HepG2 (cell line): ENCODE data around the gene SCAMP3. TPM values are rescaled to one million over a fixed set of nuclear protein-coding genes. Genes with fewer than 3 reads are reported as not detected.

Experiments
- ATAC-seq: fragments of 200-7000 bp; cut with Tn5 transposase; 3 replicates; pipeline ENCODE4 v1.9.1; 2020; ENCODE audit warnings: mild to moderate bottlenecking, moderate library complexity
- BruUV-seq: library from RNA; stranded (reverse); fragments of 400-500 nt; replicated peaks from 2 replicates; lab custom pipeline; 2021; lab: Mats Ljungman, UMichigan
- CTCF ChIA-PET: fragments of 300-600 bp; formaldehyde crosslinking; extraction: SDS; loops from one replicate; lab custom pipeline; 2021; ENCODE audit warnings: low total read pairs, inconsistent platforms, low intra/inter-chr PET ratio; lab: Yijun Ruan, JAX
- POLR2A ChIA-PET: fragments of 350-600 bp; sonication (Branson Sonifier 250); formaldehyde crosslinking; loops from one replicate; lab custom pipeline; 2020; ENCODE audit warnings: antibody characterized with exemption, inconsistent platforms; lab: Yijun Ruan, JAX
- DNase-seq: peaks from one replicate; pipeline ENCODE4 v3.0.0-alpha.2; 2015; ENCODE audit warnings: low spot score
- FAIRE-seq: peaks from 3 replicates; lab custom pipeline; 2011; peaks lifted over from hg19 to GRCh38; lab: Jason Lieb, UNC
- H2AFZ ChIP-seq: one replicate; pipeline ENCODE4 v1.6.1; 2011; ENCODE audit warnings: low read length, inconsistent platforms
- H3K27ac ChIP-seq: fragments of 300-600 bp; 3 replicates; pipeline ENCODE4 v1.8.0; 2011; ENCODE audit warnings: mixed run types, mild to moderate bottlenecking, mixed read lengths, low read length, inconsistent platforms; ENCODE audit not compliant: insufficient read depth; ENCODE audit errors: extremely low read length
- H3K27me3 ChIP-seq, 2 experiments: fragments of 200-600 bp in 1 of 2; 2 replicates in 1 of 2; 3 replicates in 1 of 2; pipeline versions ENCODE4 v1.6.0 to v1.8.0; 2011; ENCODE audit warnings: low read length in 2 of 2, mild to moderate bottlenecking in 2 of 2, moderate library complexity in 2 of 2, inconsistent platforms in 1 of 2; ENCODE audit not compliant: insufficient read depth in 2 of 2, control insufficient read depth in 1 of 2
- H3K36me3 ChIP-seq, 2 experiments: fragments of 200-600 bp in 1 of 2; replicated peaks in 1 of 2; 2 replicates in 1 of 2; 3 replicates in 1 of 2; pipeline versions ENCODE4 v1.5.1 to v1.8.0; 2011; ENCODE audit warnings: low read length in 2 of 2, inconsistent platforms in 1 of 2; ENCODE audit not compliant: insufficient read depth in 2 of 2, control insufficient read depth in 1 of 2
- H3K4me1 ChIP-seq: 2 replicates; pipeline ENCODE4 v1.5.1; 2012; ENCODE audit warnings: low read length, inconsistent platforms; ENCODE audit not compliant: insufficient read depth
- H3K4me2 ChIP-seq: 2 replicates; pipeline ENCODE4 v1.6.0; 2011; ENCODE audit warnings: low read depth, low read length, inconsistent platforms
- H3K4me3 ChIP-seq, 3 experiments: fragments of 200-600 bp in 1 of 3; sonication (generic), shearing (Covaris generic) in 1 of 3; replicated peaks in 1 of 3; 2 replicates each; pipeline ENCODE4 v1.5.1; 2011 to 2016; ENCODE audit warnings: low read length in 3 of 3, inconsistent platforms in 2 of 3, low read depth in 2 of 3, mild to moderate bottlenecking in 2 of 3, control low read depth in 1 of 3, mixed read lengths in 1 of 3; ENCODE audit not compliant: insufficient read depth in 1 of 3
- H3K79me2 ChIP-seq: one replicate; pipeline ENCODE4 v1.6.1; 2011; ENCODE audit warnings: low read length, inconsistent platforms; ENCODE audit not compliant: insufficient read depth
- H3K9ac ChIP-seq: 2 replicates; pipeline ENCODE4 v1.6.0; 2011; ENCODE audit warnings: mild to moderate bottlenecking, low read depth, low read length, inconsistent platforms; ENCODE audit not compliant: insufficient read depth
- H3K9me3 ChIP-seq: 2 replicates; pipeline ENCODE4 v1.5.1; 2012; ENCODE audit warnings: mild to moderate bottlenecking, low read length
- H4K20me1 ChIP-seq: 2 replicates; pipeline ENCODE4 v1.6.0; 2011; ENCODE audit warnings: inconsistent platforms, mild to moderate bottlenecking, low read length, moderate library complexity; ENCODE audit not compliant: insufficient read depth
- FOXA3 ChIP-seq: IDR thresholded peaks from 2 replicates; pipeline ENCODE4 v1.6.1; 2016; ENCODE audit warnings: missing genetic modification reagents, missing compliant biosample characterization
- KDM3A ChIP-seq: IDR thresholded peaks from 2 replicates; pipeline ENCODE4 v1.6.1; 2018; ENCODE audit warnings: low read depth, missing compliant biosample characterization
- KDM5A ChIP-seq: fragments of 200-600 bp; sonication (generic); IDR thresholded peaks from 2 replicates; pipeline ENCODE4 v1.7.0; 2018; ENCODE audit warnings: antibody characterized with exemption, mild to moderate bottlenecking, low read length, borderline replicate concordance
- MED1 ChIP-seq: sonication (generic); formaldehyde crosslinking; IDR thresholded peaks from 2 replicates; pipeline ENCODE4 v1.4.0; 2020; ENCODE audit warnings: missing genetic modification reagents
- MED13 ChIP-seq: sonication (generic); formaldehyde crosslinking; IDR thresholded peaks from 2 replicates; pipeline ENCODE4 v1.5.0; 2020; ENCODE audit warnings: missing genetic modification reagents
- SNAI1 ChIP-seq: sonication (generic); formaldehyde crosslinking; IDR thresholded peaks from 2 replicates; pipeline ENCODE4 v1.5.0; 2020; ENCODE audit warnings: mild to moderate bottlenecking, missing genetic modification reagents, borderline replicate concordance
- TIGD3 ChIP-seq: sonication (generic); formaldehyde crosslinking; IDR thresholded peaks from 2 replicates; pipeline ENCODE4 v1.5.1; 2020; ENCODE audit warnings: mild to moderate bottlenecking, missing genetic modification reagents, borderline replicate concordance
- ZIK1 ChIP-seq: sonication (generic); formaldehyde crosslinking; IDR thresholded peaks from 2 replicates; pipeline ENCODE4 v1.5.0; 2020; ENCODE audit warnings: mild to moderate bottlenecking, low read depth, missing genetic modification reagents, borderline replicate concordance
- ZNF317 ChIP-seq: sonication (generic); formaldehyde crosslinking; IDR thresholded peaks from 2 replicates; pipeline ENCODE4 v1.5.0; 2020; ENCODE audit warnings: mild to moderate bottlenecking, missing genetic modification reagents
- ZNF335 ChIP-seq: sonication (generic); formaldehyde crosslinking; IDR thresholded peaks from 2 replicates; pipeline ENCODE4 v1.4.0; 2020; ENCODE audit warnings: missing genetic modification reagents
- ZNF574 ChIP-seq: sonication (generic); formaldehyde crosslinking; IDR thresholded peaks from 2 replicates; pipeline ENCODE4 v1.4.0; 2020; ENCODE audit warnings: missing genetic modification reagents
- ZSCAN31 ChIP-seq: sonication (generic); formaldehyde crosslinking; IDR thresholded peaks from 2 replicates; pipeline ENCODE4 v1.5.0; 2020; ENCODE audit warnings: low read depth, mild to moderate bottlenecking, missing genetic modification reagents
- WGBS: methylation state at CpG from one replicate; pipeline ENCODE4 v1.1.6; 2017; ENCODE audit warnings: low lambda C conversion rate; 5-methylcytosine and 5-hydroxymethylcytosine counted together
- in situ Hi-C: cut with HindIII; loops from 2 replicates; pipeline ENCODE4 v1.10.0; 2017; ENCODE audit warnings: low pct_unique_long_range_greater_than_20kb; ENCODE audit not compliant: extremely low pct_ligation_motif_present
- intact Hi-C: fragments of 100-400 bp; cut with micrococcal nuclease; formaldehyde crosslinking; loops from one replicate; pipeline ENCODE4 v1.10.0; 2022; ENCODE audit not compliant: unreplicated experiment
- polyA plus RNA-seq, 8 experiments: library from polyadenylated mRNA; depleted of rRNA in 3 of 8; stranded (reverse) in 7 of 8; unstranded in 1 of 8; fragments of >200 nt; fragmentation: Illumina TruSeq in 4 of 8; extraction: Trizol in 4 of 8; gene quantifications; 2 replicates each; pipeline versions ENCODE4 v1.2.1 to v1.2.3, GENCODE V29; 2011 to 2016; ENCODE audit warnings: low read depth in 4 of 8, missing spikeins in 1 of 8, mixed read lengths in 1 of 8; ENCODE audit not compliant: insufficient read depth in 1 of 8
- total RNA-seq, 5 experiments: library from RNA; depleted of rRNA; stranded (reverse); fragments of >200 nt; fragmentation: Illumina TruSeq; extraction: Trizol; gene quantifications; 2 replicates each; pipeline ENCODE4 v1.2.3, GENCODE V29; 2016; ENCODE audit warnings: low read depth in 1 of 5

SCAMP3 gene
- total and polyA plus RNA-seq, 2 of the 13 experiments (the other 11 are each of a cell fraction or from before 2014, with no cell fraction given) = 46.8 to 83.3 TPM

GRCh38 chr1:155272466-155273342 lies 10.5 kb upstream of the SCAMP3 start:
- H3K79me2 ChIP-seq = peaks cover 28% of the 10 kb centered on the region
- TF ChIP-seq KDM3A (CRISPR knock-in tag) (0 out of 2 replicates have a peak, but pooled peaks have one; percentile 32), ZSCAN31 (CRISPR knock-in tag) (peak; percentile 35; the same call in 1 of the 2 replicates), ZNF317 (CRISPR knock-in tag) (0 out of 2 replicates have a peak, but pooled peaks have one; percentile 15), SNAI1 (CRISPR knock-in tag) (0 out of 2 replicates have a peak, but pooled peaks have one; percentile 52), FOXA3 (CRISPR knock-in tag) (no peak), ZNF574 (CRISPR knock-in tag) (no peak), ZIK1 (CRISPR knock-in tag) (no peak), KDM5A (peak; percentile 70; the same call in 1 of the 2 replicates), MED1 (no peak), MED13 (0 out of 2 replicates have a peak, but pooled peaks have one; percentile 27), ZNF335 (CRISPR knock-in tag) (peak; percentile 1; the same call in 1 of the 2 replicates), TIGD3 (CRISPR knock-in tag) (no peak)

More at GRCh38 chr1:155272466-155273342, 10.5 kb upstream of the SCAMP3 start:
- Histone ChIP-seq H3K27me3 (no peaks in the 10 kb centered on the region; a peak in 1 of 5 replicates), H4K20me1 (no peaks in the 10 kb centered on the region), H3K36me3 (peaks cover 13 to 31% of the 10 kb centered on the region in 2 experiments), H3K9ac (peak overlapping the region; percentile 77), H3K27ac (peak overlapping the region; percentile 82), H2AFZ (no peak overlapping the region), H3K4me3 (peak overlapping the region; percentile 83 to 92 (median 84)), H3K4me2 (peak overlapping the region; percentile 87), H3K4me1 (peaks cover 47% of the 10 kb centered on the region), H3K9me3 (no peaks in the 10 kb centered on the region)
- POLR2A ChIA-PET = interaction anchor here (0.7 to 3.3 kb wide), 24 partner anchors 10 to 713 kb away, joined by 3 to 69 read pairs (median 4); partner anchors contain the start of genes ENTREP3, FDPS, GON4L and MTX1
- ATAC-seq = peak; percentile 69
- CTCF ChIA-PET = interaction anchor here (1.5 kb wide), 1 partner anchor 22 kb away, joined by 3 read pairs; no protein-coding TSS in a partner anchor
- in situ Hi-C loops (no loop called here), intact Hi-C loops (no loop called here)
- peak; percentile 42 for DNase-seq
- FAIRE-seq = no peak
- TSS peak; percentile 78 for BruUV-seq
- 6% methylated on average over 31 of the region's 44 CpGs for WGBS
